Adipocyte (in vitro differentiated cells): ENCODE results near the gene ADAM12.

Source experiments
- DNase-seq: peaks from one replicate; pipeline ENCODE4 v3.0.0-alpha.2; 2015; ENCODE audit warnings: low read depth
- H3K27me3 ChIP-seq: replicated peaks from 2 replicates; pipeline ENCODE4 v1.7.0; 2013; ENCODE audit warnings: mild to moderate bottlenecking, low read length, moderate library complexity; ENCODE audit not compliant: control insufficient read depth, insufficient read depth
- H3K36me3 ChIP-seq: 2 replicates; pipeline ENCODE4 v1.7.0; 2013; ENCODE audit warnings: low read length, mild to moderate bottlenecking, moderate library complexity; ENCODE audit not compliant: control insufficient read depth, insufficient read depth, severe bottlenecking
- H3K4me1 ChIP-seq: 2 replicates; pipeline ENCODE4 v1.7.0; 2013; ENCODE audit warnings: mild to moderate bottlenecking, low read length, moderate library complexity; ENCODE audit not compliant: control insufficient read depth, insufficient read depth
- H3K4me3 ChIP-seq: 2 replicates; pipeline ENCODE4 v1.7.0; 2013; ENCODE audit warnings: mild to moderate bottlenecking, low read length, moderate library complexity
- H3K9ac ChIP-seq: 2 replicates; pipeline ENCODE4 v1.7.0; 2013; ENCODE audit warnings: mild to moderate bottlenecking, low read length, moderate library complexity
- H3K9me3 ChIP-seq: 2 replicates; pipeline ENCODE4 v1.7.0; 2013; ENCODE audit warnings: mild to moderate bottlenecking, low read length, moderate library complexity; ENCODE audit not compliant: control insufficient read depth

Gene ADAM12

GRCh38 chr10:125999694-126000093, 388.6 kb downstream of the ADAM12 start:
- no peak for DNase-seq
- Histone ChIP-seq H3K27me3 (no peaks in the 10 kb centered on the region), H3K36me3 (peaks cover 4% of the 10 kb centered on the region), H3K9me3 (no peaks in the 10 kb centered on the region), H3K4me3 (no peak overlapping the region), H3K4me1 (peaks cover 9% of the 10 kb centered on the region), H3K9ac (no peak overlapping the region)

- Histone ChIP-seq H3K36me3 (peaks cover 4% of the 10 kb centered on the region), H3K9me3 (no peaks in the 10 kb centered on the region), H3K4me3 (no peak overlapping the region), H3K4me1 (peaks cover 19% of the 10 kb centered on the region), H3K9ac (no peak overlapping the region), H3K27me3 (no peaks in the 10 kb centered on the region)
- no peak for DNase-seq
Observed at GRCh38 chr10:125997586-125997985, 390.7 kb downstream of the ADAM12 start.

- no peak overlapping the region for H3K4me3 ChIP-seq
- H3K9me3 ChIP-seq, result no peaks in the 10 kb centered on the region
- H3K36me3 ChIP-seq, result peaks cover 4% of the 10 kb centered on the region
- DNase-seq, result no peak
- no peaks in the 10 kb centered on the region for H3K27me3 ChIP-seq
- no peak overlapping the region for H3K9ac ChIP-seq
- peaks cover 19% of the 10 kb centered on the region for H3K4me1 ChIP-seq
Observed at GRCh38 chr10:125995726-125996304, 392.5 kb downstream of the ADAM12 start.

- H3K4me1 ChIP-seq, result peaks cover 19% of the 10 kb centered on the region
- DNase-seq, result no peak
- H3K36me3 ChIP-seq, result peaks cover 4% of the 10 kb centered on the region
- H3K27me3 ChIP-seq, result no peaks in the 10 kb centered on the region
- H3K4me3 ChIP-seq, result no peak overlapping the region
- peak overlapping the region; percentile 25 for H3K9ac ChIP-seq
- no peaks in the 10 kb centered on the region for H3K9me3 ChIP-seq
Observed at GRCh38 chr10:125994601-125995000, 393.7 kb downstream of the ADAM12 start.

- no peak overlapping the region for H3K9ac ChIP-seq
- no peak overlapping the region for H3K4me3 ChIP-seq
- peaks cover 27% of the 10 kb centered on the region for H3K4me1 ChIP-seq
- H3K9me3 ChIP-seq, result no peaks in the 10 kb centered on the region
- no peaks in the 10 kb centered on the region for H3K36me3 ChIP-seq
- no peaks in the 10 kb centered on the region for H3K27me3 ChIP-seq
- DNase-seq, result no peak
Observed at GRCh38 chr10:125992254-125992653, 396.0 kb downstream of the ADAM12 start.

- peaks cover 27% of the 10 kb centered on the region for H3K4me1 ChIP-seq
- no peak overlapping the region for H3K4me3 ChIP-seq
- H3K9me3 ChIP-seq, result no peaks in the 10 kb centered on the region
- no peaks in the 10 kb centered on the region for H3K36me3 ChIP-seq
- no peaks in the 10 kb centered on the region for H3K27me3 ChIP-seq
- no peak for DNase-seq
- H3K9ac ChIP-seq, result no peak overlapping the region
Observed at GRCh38 chr10:125991392-125991791, 396.9 kb downstream of the ADAM12 start.

- Histone ChIP-seq H3K27me3 (no peaks in the 10 kb centered on the region), H3K9ac (no peak overlapping the region), H3K36me3 (no peaks in the 10 kb centered on the region), H3K4me3 (no peak overlapping the region), H3K4me1 (peaks cover 27% of the 10 kb centered on the region), H3K9me3 (no peaks in the 10 kb centered on the region)
- DNase-seq, result no peak
Observed at GRCh38 chr10:125990974-125991373, 397.3 kb downstream of the ADAM12 start.

GRCh38 chr10:125989791-125990190, 398.5 kb downstream of the ADAM12 start:
- DNase-seq, result no peak
- Histone ChIP-seq H3K4me3 (no peak overlapping the region), H3K9ac (no peak overlapping the region), H3K36me3 (no peaks in the 10 kb centered on the region), H3K9me3 (no peaks in the 10 kb centered on the region), H3K4me1 (peaks cover 24% of the 10 kb centered on the region), H3K27me3 (no peaks in the 10 kb centered on the region)

- Histone ChIP-seq H3K9me3 (no peaks in the 10 kb centered on the region), H3K9ac (no peak overlapping the region), H3K4me3 (no peak overlapping the region), H3K36me3 (no peaks in the 10 kb centered on the region), H3K27me3 (no peaks in the 10 kb centered on the region), H3K4me1 (peaks cover 23% of the 10 kb centered on the region)
- no peak for DNase-seq
Observed at GRCh38 chr10:125985557-125986240, 402.6 kb downstream of the ADAM12 start.

GRCh38 chr10:125984865-125985495, 403.3 kb downstream of the ADAM12 start:
- Histone ChIP-seq H3K9me3 (no peaks in the 10 kb centered on the region), H3K27me3 (no peaks in the 10 kb centered on the region), H3K4me3 (no peak overlapping the region), H3K4me1 (peaks cover 23% of the 10 kb centered on the region), H3K9ac (no peak overlapping the region), H3K36me3 (no peaks in the 10 kb centered on the region)
- peak; percentile 1 for DNase-seq

- no peak overlapping the region for H3K4me3 ChIP-seq
- H3K27me3 ChIP-seq, result no peaks in the 10 kb centered on the region
- no peaks in the 10 kb centered on the region for H3K9me3 ChIP-seq
- H3K36me3 ChIP-seq, result no peaks in the 10 kb centered on the region
- H3K4me1 ChIP-seq, result peaks cover 23% of the 10 kb centered on the region
- DNase-seq, result peak; percentile 8
- no peak overlapping the region for H3K9ac ChIP-seq
Observed at GRCh38 chr10:125984346-125984745, 403.9 kb downstream of the ADAM12 start.
